IMR-90 (cell line): Measurements from ENCODE around the gene UFSP1. TPM values are rescaled to one million over a fixed set of nuclear protein-coding genes. Genes with fewer than 3 reads are reported as not detected.

ENCODE experiments used
- ATAC-seq: fragments of 200-7000 bp; cut with Tn5 transposase; 2 replicates; pipeline ENCODE4 v1.9.1; 2020; ENCODE audit warnings: low read depth, mild to moderate bottlenecking, moderate library complexity
- BruUV-seq: library from RNA; stranded (reverse); fragments of 400-500 nt; replicated peaks from 2 replicates; lab custom pipeline; 2021; lab: Mats Ljungman, UMichigan
- CTCF ChIA-PET: fragments of 300-600 bp; formaldehyde crosslinking; extraction: SDS; loops from one replicate; lab custom pipeline; 2021; ENCODE audit warnings: antibody characterized with exemption; lab: Yijun Ruan, JAX
- POLR2A ChIA-PET: fragments of 300-600 bp; sonication (Branson Sonifier 250); formaldehyde crosslinking; loops from one replicate; lab custom pipeline; 2022; ENCODE audit warnings: antibody characterized with exemption; ENCODE audit not compliant: unreplicated experiment; lab: Charles Lee
- DNase-seq: peaks from one replicate; pipeline ENCODE4 v3.0.0; 2013
- H2AFZ ChIP-seq: replicated peaks from 2 replicates; pipeline ENCODE3; 2013; ENCODE audit warnings: low read length, mild to moderate bottlenecking; ENCODE audit not compliant: poor library complexity
- H2AK5ac ChIP-seq: 2 replicates; pipeline ENCODE4 v1.6.1; 2013; ENCODE audit warnings: low read depth, low read length, inconsistent platforms
- H2AK9ac ChIP-seq: replicated peaks from 2 replicates; pipeline ENCODE3; 2013; ENCODE audit warnings: mild to moderate bottlenecking, low read depth, low read length, moderate library complexity; ENCODE audit not compliant: poor library complexity
- H2BK120ac ChIP-seq: 2 replicates; pipeline ENCODE4 v1.6.1; 2013; ENCODE audit warnings: low read depth, low read length, inconsistent platforms
- H2BK15ac ChIP-seq: 3 replicates; pipeline ENCODE4 v1.6.1; 2013; ENCODE audit warnings: low read depth, low read length, inconsistent platforms
- H2BK20ac ChIP-seq: 2 replicates; pipeline ENCODE4 v1.6.1; 2013; ENCODE audit warnings: low read depth, mild to moderate bottlenecking, inconsistent platforms, low read length, moderate library complexity
- H2BK5ac ChIP-seq: 2 replicates; pipeline ENCODE4 v1.6.1; 2013; ENCODE audit warnings: mild to moderate bottlenecking, low read depth, low read length, inconsistent platforms; ENCODE audit not compliant: poor library complexity, severe bottlenecking
- H3K14ac ChIP-seq: replicated peaks from 2 replicates; pipeline ENCODE4 v1.6.1; 2013; ENCODE audit warnings: low read depth, low read length, inconsistent platforms
- H3K18ac ChIP-seq: 2 replicates; pipeline ENCODE4 v1.6.1; 2013; ENCODE audit warnings: low read depth, low read length, control low read depth
- H3K23ac ChIP-seq: 2 replicates; pipeline ENCODE4 v1.6.1; 2013; ENCODE audit warnings: low read depth, low read length, inconsistent platforms
- H3K27ac ChIP-seq: 2 replicates; pipeline ENCODE4 v1.5.1; 2013; ENCODE audit warnings: mild to moderate bottlenecking, control low read depth, low read length; ENCODE audit not compliant: insufficient read depth
- H3K27me3 ChIP-seq: 2 replicates; pipeline ENCODE4 v1.6.1; 2013; ENCODE audit warnings: low read length; ENCODE audit not compliant: control insufficient read depth, insufficient read depth
- H3K36me3 ChIP-seq: 2 replicates; pipeline ENCODE4 v1.6.1; 2013; ENCODE audit warnings: low read length, mixed read lengths; ENCODE audit not compliant: control insufficient read depth, insufficient read depth
- H3K4ac ChIP-seq: 2 replicates; pipeline ENCODE4 v1.6.1; 2013; ENCODE audit warnings: low read depth, low read length, inconsistent platforms
- H3K4me1 ChIP-seq: 2 replicates; pipeline ENCODE4 v1.6.1; 2013; ENCODE audit warnings: low read length, mixed read lengths; ENCODE audit not compliant: control insufficient read depth, insufficient read depth
- H3K4me2 ChIP-seq: 2 replicates; pipeline ENCODE4 v1.6.1; 2013; ENCODE audit warnings: low read depth, mild to moderate bottlenecking, control low read depth, low read length, moderate library complexity
- H3K4me3 ChIP-seq: 2 replicates; pipeline ENCODE4 v1.5.1; 2013; ENCODE audit warnings: low read depth, mild to moderate bottlenecking, control low read depth, low read length, moderate library complexity; ENCODE audit not compliant: insufficient read depth
- H3K56ac ChIP-seq: 2 replicates; pipeline ENCODE4 v1.6.1; 2013; ENCODE audit warnings: low read length, inconsistent platforms; ENCODE audit not compliant: insufficient read depth; ENCODE audit errors: extremely low read depth
- H3K79me1 ChIP-seq, 2 experiments: 2 replicates each; pipeline ENCODE4 v1.6.1; 2013; ENCODE audit warnings: low read length in 2 of 2, inconsistent platforms in 1 of 2, low read depth in 1 of 2
- H3K9ac ChIP-seq: 2 replicates; pipeline ENCODE4 v1.6.1; 2013; ENCODE audit warnings: low read depth, low read length, control low read depth
- H3K9me1 ChIP-seq: 2 replicates; pipeline ENCODE4 v1.6.1; 2013; ENCODE audit warnings: low read length, inconsistent platforms; ENCODE audit not compliant: insufficient read depth
- H3K9me3 ChIP-seq: 2 replicates; pipeline ENCODE4 v1.6.1; 2013; ENCODE audit warnings: low read length; ENCODE audit not compliant: control insufficient read depth, insufficient read depth
- H4K20me1 ChIP-seq: 2 replicates; pipeline ENCODE4 v1.6.1; 2013; ENCODE audit warnings: low read length, inconsistent platforms; ENCODE audit not compliant: insufficient read depth
- H4K5ac ChIP-seq: 2 replicates; pipeline ENCODE4 v1.6.1; 2013; ENCODE audit warnings: mild to moderate bottlenecking, low read depth, low read length, control low read depth
- H4K8ac ChIP-seq, 2 experiments: 2 replicates each; pipeline ENCODE4 v1.6.1; 2013; ENCODE audit warnings: low read depth in 2 of 2, low read length in 2 of 2, control low read depth in 1 of 2, inconsistent platforms in 1 of 2
- H4K91ac ChIP-seq: 2 replicates; pipeline ENCODE4 v1.6.1; 2013; ENCODE audit warnings: low read depth, low read length, inconsistent platforms; ENCODE audit not compliant: insufficient read depth
- BHLHE40 ChIP-seq: fragments of 150-350 bp; IDR thresholded peaks from 2 replicates; pipeline ENCODE4 v1.6.1; 2016; ENCODE audit warnings: mild to moderate bottlenecking, low read depth, low read length
- CEBPB ChIP-seq: IDR thresholded peaks from 2 replicates; pipeline ENCODE4 v1.6.1; 2012; ENCODE audit warnings: low read depth, low read length, improper control_type of control experiment
- CHD1 ChIP-seq: IDR thresholded peaks from 2 replicates; pipeline ENCODE4 v1.6.1; 2012; ENCODE audit warnings: low read depth, low read length, improper control_type of control experiment
- FOS ChIP-seq: fragments of 150-350 bp; IDR thresholded peaks from 2 replicates; pipeline ENCODE4 v1.6.1; 2016; ENCODE audit warnings: low read depth, low read length
- MAFK ChIP-seq: IDR thresholded peaks from 2 replicates; pipeline ENCODE4 v1.6.1; 2012; ENCODE audit warnings: low read depth, low read length, improper control_type of control experiment
- MAZ ChIP-seq: IDR thresholded peaks from 2 replicates; pipeline ENCODE4 v1.6.1; 2012; ENCODE audit warnings: low read depth, mild to moderate bottlenecking, low read length, improper control_type of control experiment, moderate library complexity, borderline replicate concordance
- MXI1 ChIP-seq: IDR thresholded peaks from 2 replicates; pipeline ENCODE4 v1.6.1; 2012; ENCODE audit warnings: low read depth, mild to moderate bottlenecking, low read length, moderate library complexity, borderline replicate concordance
- NFE2L2 ChIP-seq: fragments of 150-350 bp; IDR thresholded peaks from 2 replicates; pipeline ENCODE4 v1.6.1; 2016; ENCODE audit warnings: low read depth, mild to moderate bottlenecking, low read length
- RAD21 ChIP-seq: IDR thresholded peaks from 2 replicates; pipeline ENCODE4 v1.6.1; 2012; ENCODE audit warnings: low read length, improper control_type of control experiment
- RCOR1 ChIP-seq: IDR thresholded peaks from 2 replicates; pipeline ENCODE4 v1.6.1; 2012; ENCODE audit warnings: mild to moderate bottlenecking, low read length, improper control_type of control experiment; ENCODE audit not compliant: insufficient replicate concordance
- SMC3 ChIP-seq: fragments of 150-350 bp; IDR thresholded peaks from 2 replicates; pipeline ENCODE4 v1.6.1; 2016; ENCODE audit warnings: low read depth, mild to moderate bottlenecking, antibody characterized with exemption, low read length, moderate library complexity
- USF2 ChIP-seq: fragments of 150-350 bp; IDR thresholded peaks from 2 replicates; pipeline ENCODE4 v1.6.1; 2017; ENCODE audit warnings: mild to moderate bottlenecking, antibody characterized with exemption, low read length, low read depth
- WGBS, 2 experiments: methylation state at CpG; one replicate each; pipeline versions ENCODE4 v1.1.5 to v1.1.7; 2013; ENCODE audit warnings: missing lambda C conversion rate in 2 of 2; ENCODE audit not compliant: insufficient read length in 1 of 2; ENCODE audit errors: extremely low coverage in 2 of 2; 5-methylcytosine and 5-hydroxymethylcytosine counted together
- dilution Hi-C: fragments of 300-500 bp; cut with HindIII; formaldehyde crosslinking; loops from one replicate; pipeline ENCODE4 v1.14.3; 2018; ENCODE audit warnings: low sequenced_read_pairs; ENCODE audit not compliant: unreplicated experiment
- in situ Hi-C: fragments of 300-500 bp; cut with MboI; formaldehyde crosslinking; loops from 3 replicates; pipeline ENCODE4 v1.14.3; 2019; ENCODE audit warnings: low sequenced_read_pairs, inconsistent platforms, mixed read lengths
- intact Hi-C: fragments of 100-400 bp; cut with micrococcal nuclease; formaldehyde crosslinking; loops from 2 replicates; pipeline ENCODE4 v1.10.0; 2022
- polyA plus RNA-seq, 3 experiments: library from polyadenylated mRNA; depleted of rRNA; stranded (reverse); fragments of >200 nt; gene quantifications; 2 replicates each; pipeline ENCODE4 v1.2.3, GENCODE V29; 2012; ENCODE audit warnings: low replicate concordance in 1 of 3
- total RNA-seq: library from RNA; depleted of rRNA; stranded (reverse); fragments of >200 nt; gene quantifications from 2 replicates; pipeline ENCODE4 v1.2.3, GENCODE V29; 2012
- TF ChIP-seq, protein P1 (sequence below): conservative IDR thresholded peaks from 2 replicates; pipeline ENCODE4 v1.5.1; 2012; ENCODE audit warnings: mild to moderate bottlenecking, low read depth, low read length, improper control_type of control experiment
- TF ChIP-seq, protein P2 (sequence below): fragments of 150-350 bp; IDR thresholded peaks from 2 replicates; pipeline ENCODE4 v1.6.1; 2016; ENCODE audit warnings: low read depth, mild to moderate bottlenecking, low read length, moderate library complexity, borderline replicate concordance

Gene UFSP1
- total and polyA plus RNA-seq, 2 of the 4 experiments (the other 2 are of a cell fraction), result 0.36 to 1.0 TPM

DNA sequence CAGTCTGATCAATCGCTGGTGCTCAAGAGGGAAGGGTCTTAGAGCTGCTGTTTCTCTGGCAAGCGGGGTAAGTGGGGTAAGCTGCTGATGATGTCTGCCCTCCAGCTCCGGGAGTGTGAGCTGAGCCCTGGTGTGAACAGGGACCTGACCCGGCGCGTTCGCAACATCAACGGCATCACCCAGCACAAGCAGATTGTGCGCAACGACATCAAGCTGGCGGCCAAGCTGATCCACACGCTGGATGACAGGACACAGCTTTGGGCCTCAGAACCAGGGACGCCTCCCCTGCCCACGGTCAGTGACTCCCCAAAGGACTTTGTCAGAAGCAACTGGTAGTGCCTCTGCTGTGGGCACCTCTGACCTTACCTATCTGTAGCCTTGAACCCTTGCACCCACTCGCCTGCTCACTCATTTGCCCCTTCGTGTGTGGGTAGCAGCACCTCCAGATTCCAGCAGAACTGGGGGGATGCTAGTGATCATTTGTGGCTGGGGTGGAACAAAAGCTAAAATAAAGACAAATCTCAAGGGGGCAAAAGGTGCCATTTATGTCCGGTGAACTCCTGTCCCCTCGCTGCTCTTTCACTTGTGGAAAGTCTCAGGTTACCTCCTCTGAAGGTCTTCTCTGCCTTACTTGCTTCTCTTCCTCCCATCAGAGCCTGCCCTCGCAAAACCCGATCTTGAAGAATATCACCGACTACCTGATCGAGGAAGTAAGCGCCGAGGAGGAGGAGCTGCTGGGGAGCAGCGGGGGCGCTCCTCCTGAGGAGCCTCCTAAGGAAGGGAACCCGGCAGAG, 3.2 kb downstream of the UFSP1 start:
- POLR2A ChIA-PET, result interaction anchor here (0.9 to 1.4 kb wide), 2 partner anchors 10 to 11 kb away, joined by 3 to 4 read pairs; partner anchors contain the start of gene SRRT
- intact Hi-C loops, result no loop called here
- Histone ChIP-seq H4K20me1 (peaks cover 18% of the 10 kb centered on the region), H3K9me1 (peaks cover 3% of the 10 kb centered on the region; the same call in 1 of the 2 replicates), H3K23ac (no peak overlapping the region), H3K9me3 (no peaks in the 10 kb centered on the region), H2BK15ac (no peak overlapping the region), H3K4me2 (no peak overlapping the region), H3K27me3 (no peaks in the 10 kb centered on the region), H3K4ac (no peak overlapping the region), H3K9ac (no peak overlapping the region), H3K4me3 (no peak overlapping the region), H3K79me1 (peaks cover 32 to 65% of the 10 kb centered on the region in 2 experiments), H2AK9ac (peak overlapping the region; percentile 29), H3K14ac (no peak overlapping the region), H2BK5ac (no peak overlapping the region), H2BK120ac (no peak overlapping the region), H3K36me3 (peaks cover 70% of the 10 kb centered on the region), H2BK20ac (no peak overlapping the region), H3K56ac (no peak overlapping the region), H3K4me1 (peaks cover 16% of the 10 kb centered on the region), H2AK5ac (no peak overlapping the region), H2AFZ (no peak overlapping the region), H3K18ac (no peak overlapping the region), H4K91ac (no peak overlapping the region; the same call in 1 of the 2 replicates), H4K8ac (no peak overlapping the region), H3K27ac (no peak overlapping the region), H4K5ac (no peak overlapping the region)
- in situ Hi-C loops, result no loop called here
- BruUV-seq, result no TSS peak
- dilution Hi-C loops, result no loop called here
- CTCF ChIA-PET, result no interaction called here
- DNase-seq (no peak), ATAC-seq (no peak)
- WGBS, 2 experiments, result 92% methylated on average over 13 of the region's 27 CpGs; no CpG with 5 or more reads in 1 of the 2 experiments
- TF ChIP-seq MAZ (no peak), MAFK (no peak), RAD21 (no peak), CEBPB (no peak), SMC3 (no peak), RCOR1 (no peak), NFE2L2 (no peak), BHLHE40 (no peak), FOS (no peak), USF2 (no peak), CHD1 (no peak), MXI1 (no peak)
- TF ChIP-seq, protein P1, sequence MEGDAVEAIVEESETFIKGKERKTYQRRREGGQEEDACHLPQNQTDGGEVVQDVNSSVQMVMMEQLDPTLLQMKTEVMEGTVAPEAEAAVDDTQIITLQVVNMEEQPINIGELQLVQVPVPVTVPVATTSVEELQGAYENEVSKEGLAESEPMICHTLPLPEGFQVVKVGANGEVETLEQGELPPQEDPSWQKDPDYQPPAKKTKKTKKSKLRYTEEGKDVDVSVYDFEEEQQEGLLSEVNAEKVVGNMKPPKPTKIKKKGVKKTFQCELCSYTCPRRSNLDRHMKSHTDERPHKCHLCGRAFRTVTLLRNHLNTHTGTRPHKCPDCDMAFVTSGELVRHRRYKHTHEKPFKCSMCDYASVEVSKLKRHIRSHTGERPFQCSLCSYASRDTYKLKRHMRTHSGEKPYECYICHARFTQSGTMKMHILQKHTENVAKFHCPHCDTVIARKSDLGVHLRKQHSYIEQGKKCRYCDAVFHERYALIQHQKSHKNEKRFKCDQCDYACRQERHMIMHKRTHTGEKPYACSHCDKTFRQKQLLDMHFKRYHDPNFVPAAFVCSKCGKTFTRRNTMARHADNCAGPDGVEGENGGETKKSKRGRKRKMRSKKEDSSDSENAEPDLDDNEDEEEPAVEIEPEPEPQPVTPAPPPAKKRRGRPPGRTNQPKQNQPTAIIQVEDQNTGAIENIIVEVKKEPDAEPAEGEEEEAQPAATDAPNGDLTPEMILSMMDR, result no peak
- TF ChIP-seq, protein P2, sequence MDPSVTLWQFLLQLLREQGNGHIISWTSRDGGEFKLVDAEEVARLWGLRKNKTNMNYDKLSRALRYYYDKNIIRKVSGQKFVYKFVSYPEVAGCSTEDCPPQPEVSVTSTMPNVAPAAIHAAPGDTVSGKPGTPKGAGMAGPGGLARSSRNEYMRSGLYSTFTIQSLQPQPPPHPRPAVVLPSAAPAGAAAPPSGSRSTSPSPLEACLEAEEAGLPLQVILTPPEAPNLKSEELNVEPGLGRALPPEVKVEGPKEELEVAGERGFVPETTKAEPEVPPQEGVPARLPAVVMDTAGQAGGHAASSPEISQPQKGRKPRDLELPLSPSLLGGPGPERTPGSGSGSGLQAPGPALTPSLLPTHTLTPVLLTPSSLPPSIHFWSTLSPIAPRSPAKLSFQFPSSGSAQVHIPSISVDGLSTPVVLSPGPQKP, result no peak
